SU-DHL-6 (cell line): ENCODE results near the gene ERRFI1.

Experiments
- H2AFZ ChIP-seq: fragments of 200-600 bp; sonication (generic); 2 replicates; pipeline ENCODE4 v1.6.1; 2014; ENCODE audit warnings: low read depth, mild to moderate bottlenecking, moderate library complexity, mixed read lengths, antibody characterized with exemption, low read length; ENCODE audit not compliant: severe bottlenecking
- H3F3A ChIP-seq: fragments of 200-600 bp; shearing (Covaris generic); 2 replicates; pipeline ENCODE4 v1.6.0; 2016; ENCODE audit warnings: antibody characterized with exemption, mild to moderate bottlenecking; ENCODE audit not compliant: insufficient read depth
- H3K27ac ChIP-seq: fragments of 200-600 bp; sonication (generic); 2 replicates; pipeline ENCODE4 v1.5.1; 2016; ENCODE audit warnings: low read depth, mild to moderate bottlenecking, low read length, moderate library complexity, mixed read lengths
- H3K27me3 ChIP-seq: fragments of 200-600 bp; sonication (generic), shearing (Covaris generic); 2 replicates; pipeline ENCODE4 v1.6.0; 2014; ENCODE audit warnings: mild to moderate bottlenecking, low read length
- H3K36me3 ChIP-seq: fragments of 200-600 bp; sonication (generic); 2 replicates; pipeline ENCODE4 v1.6.1; 2014; ENCODE audit warnings: mild to moderate bottlenecking, low read length, mixed read lengths
- H3K4me2 ChIP-seq: fragments of 300-600, 200-600 bp; shearing (Covaris generic), sonication (generic); 2 replicates; pipeline ENCODE4 v1.6.0; 2014; ENCODE audit warnings: low read length, low read depth, mild to moderate bottlenecking; ENCODE audit not compliant: poor library complexity, severe bottlenecking
- H3K4me3 ChIP-seq: fragments of 200-600 bp; sonication (generic); 2 replicates; pipeline ENCODE4 v1.5.1; 2014; ENCODE audit warnings: antibody characterized with exemption, low read length, mild to moderate bottlenecking, mixed read lengths; ENCODE audit not compliant: insufficient read depth, poor library complexity, severe bottlenecking
- H3K79me2 ChIP-seq: fragments of 200-600 bp; sonication (generic); 2 replicates; pipeline ENCODE4 v1.6.1; 2014; ENCODE audit warnings: mild to moderate bottlenecking, low read length, moderate library complexity; ENCODE audit not compliant: insufficient read depth
- H3K9ac ChIP-seq: fragments of 200-600 bp; sonication (generic); 2 replicates; pipeline ENCODE4 v1.7.0; 2014; ENCODE audit warnings: mild to moderate bottlenecking, low read length
- H3K9me2 ChIP-seq: fragments of 200-600 bp; sonication (generic); replicated peaks from 2 replicates; pipeline ENCODE4 v1.6.1; 2014; ENCODE audit warnings: low read length; ENCODE audit not compliant: insufficient read depth
- H3K9me3 ChIP-seq: fragments of 200-600 bp; sonication (generic); 2 replicates; pipeline ENCODE4 v1.6.1; 2014; ENCODE audit warnings: low read length, mixed read lengths; ENCODE audit not compliant: insufficient read depth
- H4K20me1 ChIP-seq: fragments of 200-600 bp; sonication (generic); 2 replicates; pipeline ENCODE4 v1.6.1; 2014; ENCODE audit warnings: low read depth, mild to moderate bottlenecking, antibody characterized with exemption, low read length, moderate library complexity, mixed read lengths
- EZH2phosphoT487 ChIP-seq: fragments of 200-600 bp; sonication (generic), shearing (Covaris generic); conservative IDR thresholded peaks from 2 replicates; pipeline ENCODE4 v1.6.1; 2018; ENCODE audit warnings: mild to moderate bottlenecking, antibody characterized with exemption, low read length, moderate library complexity, mixed read lengths
- TF ChIP-seq, protein P1 (sequence below): fragments of 200-600 bp; sonication (generic); IDR thresholded peaks from one replicate; pipeline ENCODE4 v1.5.1; 2017; ENCODE audit warnings: antibody characterized with exemption, mild to moderate bottlenecking, low read length, moderate library complexity; ENCODE audit not compliant: insufficient read depth, poor library complexity, severe bottlenecking

ERRFI1 gene

GRCh38 chr1:8012955-8013354 is 13.2 kb downstream of the ERRFI1 start:
- Histone ChIP-seq H3F3A (no peaks in the 10 kb centered on the region), H3K27ac (no peak overlapping the region), H3K9me3 (no peaks in the 10 kb centered on the region), H3K9me2 (no peaks in the 10 kb centered on the region), H3K4me2 (no peak overlapping the region), H3K79me2 (no peaks in the 10 kb centered on the region), H3K27me3 (no peaks in the 10 kb centered on the region), H4K20me1 (no peaks in the 10 kb centered on the region), H2AFZ (no peak overlapping the region), H3K36me3 (no peaks in the 10 kb centered on the region), H3K4me3 (no peak overlapping the region), H3K9ac (no peak overlapping the region)
- TF ChIP-seq, protein P1, sequence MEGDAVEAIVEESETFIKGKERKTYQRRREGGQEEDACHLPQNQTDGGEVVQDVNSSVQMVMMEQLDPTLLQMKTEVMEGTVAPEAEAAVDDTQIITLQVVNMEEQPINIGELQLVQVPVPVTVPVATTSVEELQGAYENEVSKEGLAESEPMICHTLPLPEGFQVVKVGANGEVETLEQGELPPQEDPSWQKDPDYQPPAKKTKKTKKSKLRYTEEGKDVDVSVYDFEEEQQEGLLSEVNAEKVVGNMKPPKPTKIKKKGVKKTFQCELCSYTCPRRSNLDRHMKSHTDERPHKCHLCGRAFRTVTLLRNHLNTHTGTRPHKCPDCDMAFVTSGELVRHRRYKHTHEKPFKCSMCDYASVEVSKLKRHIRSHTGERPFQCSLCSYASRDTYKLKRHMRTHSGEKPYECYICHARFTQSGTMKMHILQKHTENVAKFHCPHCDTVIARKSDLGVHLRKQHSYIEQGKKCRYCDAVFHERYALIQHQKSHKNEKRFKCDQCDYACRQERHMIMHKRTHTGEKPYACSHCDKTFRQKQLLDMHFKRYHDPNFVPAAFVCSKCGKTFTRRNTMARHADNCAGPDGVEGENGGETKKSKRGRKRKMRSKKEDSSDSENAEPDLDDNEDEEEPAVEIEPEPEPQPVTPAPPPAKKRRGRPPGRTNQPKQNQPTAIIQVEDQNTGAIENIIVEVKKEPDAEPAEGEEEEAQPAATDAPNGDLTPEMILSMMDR, result no peak
- no peak for TF ChIP-seq EZH2phosphoT487

- no peak overlapping the region for H3K4me3 ChIP-seq
- no peaks in the 10 kb centered on the region for H3K79me2 ChIP-seq
- no peaks in the 10 kb centered on the region for H3K9me2 ChIP-seq
- H2AFZ ChIP-seq, result no peak overlapping the region
- TF ChIP-seq, protein P1, result no peak
- no peak overlapping the region for H3K9ac ChIP-seq
- H3K4me2 ChIP-seq, result no peak overlapping the region
- H3F3A ChIP-seq, result no peaks in the 10 kb centered on the region
- H3K27me3 ChIP-seq, result no peaks in the 10 kb centered on the region
- no peaks in the 10 kb centered on the region for H3K9me3 ChIP-seq
- H3K27ac ChIP-seq, result no peak overlapping the region
- H4K20me1 ChIP-seq, result no peaks in the 10 kb centered on the region
- no peaks in the 10 kb centered on the region for H3K36me3 ChIP-seq
Observed at GRCh38 chr1:8011923-8012858, 13.9 kb downstream of the ERRFI1 start.

GRCh38 chr1:8011016-8011415 is 15.1 kb downstream of the ERRFI1 start:
- Histone ChIP-seq H3K27ac (no peak overlapping the region), H3K79me2 (no peaks in the 10 kb centered on the region), H3K4me3 (no peak overlapping the region), H3K9me3 (no peaks in the 10 kb centered on the region), H3K36me3 (no peaks in the 10 kb centered on the region), H4K20me1 (no peaks in the 10 kb centered on the region), H3K9me2 (no peaks in the 10 kb centered on the region), H2AFZ (no peak overlapping the region), H3K27me3 (no peaks in the 10 kb centered on the region), H3K9ac (no peak overlapping the region), H3K4me2 (no peak overlapping the region), H3F3A (no peaks in the 10 kb centered on the region)
- TF ChIP-seq, protein P1, result no peak
- TF ChIP-seq EZH2phosphoT487, result no peak
